GM12874 (cell line): Measurements from ENCODE around the gene GRK5.

Experiments used
- CTCF ChIP-seq: IDR thresholded peaks from 2 replicates; pipeline ENCODE4 v1.5.1; 2011; ENCODE audit warnings: low read depth, mild to moderate bottlenecking, control low read depth, low read length, moderate library complexity; ENCODE audit not compliant: insufficient read depth

GRK5 gene

GRCh38 chr10:119241066-119241465, 33.7 kb downstream of the GRK5 start:
- TF ChIP-seq CTCF: no peak

GRCh38 chr10:119242186-119242585, 34.8 kb downstream of the GRK5 start:
- TF ChIP-seq CTCF: no peak

DNA sequence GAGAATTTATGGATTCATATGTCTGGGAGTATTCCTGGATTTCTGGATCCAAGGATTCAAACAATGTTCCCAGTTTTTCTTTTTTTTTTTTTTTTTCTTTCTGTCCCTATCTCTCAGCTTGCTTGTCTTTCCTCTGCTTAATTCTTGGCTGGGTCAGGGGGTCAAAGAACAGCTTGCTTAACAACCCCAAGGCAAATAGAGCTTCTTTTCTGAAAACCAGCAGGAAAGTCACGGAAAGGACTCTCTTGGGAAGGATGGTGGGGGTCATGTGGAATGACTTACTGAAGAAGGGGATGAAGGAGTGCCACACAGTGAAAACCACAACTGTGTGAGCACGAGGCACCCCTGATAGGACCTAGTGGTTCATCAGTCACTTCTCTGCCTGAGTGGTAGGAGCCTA, 36.1 kb downstream of the GRK5 start:
- TF ChIP-seq CTCF: no peak

- TF ChIP-seq CTCF: no peak
Measured at GRCh38 chr10:119243967-119244366, 36.6 kb downstream of the GRK5 start.

- no peak for TF ChIP-seq CTCF
Measured at GRCh38 chr10:119245272-119245671, 37.9 kb downstream of the GRK5 start.

GRCh38 chr10:119246862-119247549, 39.6 kb downstream of the GRK5 start:
- no peak for TF ChIP-seq CTCF

DNA sequence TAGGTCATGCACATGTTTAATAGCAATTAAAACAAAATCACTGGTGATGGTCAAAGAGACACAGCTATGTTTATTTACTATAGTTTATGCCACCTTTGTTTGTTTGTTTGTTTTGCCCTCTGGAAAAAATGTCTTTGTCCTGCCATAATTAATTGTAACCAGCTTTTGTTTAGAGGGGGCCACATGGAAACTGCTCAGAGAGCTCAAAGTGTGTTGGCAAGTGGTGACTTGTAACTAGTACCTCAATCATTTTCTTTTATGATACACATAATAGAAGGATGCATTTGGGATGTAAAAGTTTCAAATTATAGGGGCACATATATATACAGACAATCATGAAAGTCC, 40.2 kb downstream of the GRK5 start:
- no peak for TF ChIP-seq CTCF
